SK-N-SH (cell line): ENCODE measurements around the gene TYK2. TPM values are rescaled to one million over a fixed set of nuclear protein-coding genes. Genes with fewer than 3 reads are reported as not detected.

Source experiments
- CTCF ChIA-PET: fragments of 300-600, 350-600 bp; formaldehyde crosslinking; extraction: SDS; loops from one replicate; lab custom pipeline; 2021; lab: Yijun Ruan, JAX
- POLR2A ChIA-PET: fragments of 350-600 bp; sonication (Branson Sonifier 250); formaldehyde crosslinking; extraction: SDS; loops from one replicate; lab custom pipeline; 2020; ENCODE audit warnings: antibody characterized with exemption, inconsistent platforms; lab: Yijun Ruan, JAX
- DNase-seq: peaks from one replicate; pipeline ENCODE4 v3.0.0; 2012
- H2AFZ ChIP-seq: fragments of 200-600 bp; sonication (generic); 2 replicates; pipeline ENCODE4 v1.8.1; 2016; ENCODE audit warnings: antibody characterized with exemption, mild to moderate bottlenecking, low read depth
- H3F3A ChIP-seq: fragments of 200-600 bp; sonication (generic); replicated peaks from 2 replicates; pipeline ENCODE3; 2016; ENCODE audit warnings: antibody characterized with exemption, mild to moderate bottlenecking; ENCODE audit not compliant: insufficient read depth
- H3K27ac ChIP-seq, 2 experiments: fragments of 200-500 bp in 1 of 2; fragments of 200-600 bp in 1 of 2; sonication (Bioruptor generic) in 1 of 2; sonication (generic), shearing (Covaris generic) in 1 of 2; 2 replicates each; pipeline versions ENCODE4 v1.5.1 to v1.6.1; 2014 to 2016; ENCODE audit warnings: low read depth in 2 of 2, inconsistent platforms in 1 of 2, low read length in 1 of 2, mild to moderate bottlenecking in 1 of 2, mixed read lengths in 1 of 2
- H3K27me3 ChIP-seq: fragments of 200-600 bp; sonication (generic), shearing (Covaris generic); 2 replicates; pipeline ENCODE4 v1.6.1; 2016; ENCODE audit warnings: mixed run types; ENCODE audit not compliant: insufficient read depth
- H3K36me3 ChIP-seq, 2 experiments: fragments of 200-500 bp in 1 of 2; fragments of 200-600 bp in 1 of 2; sonication (Bioruptor generic) in 1 of 2; sonication (generic) in 1 of 2; replicated peaks in 1 of 2; 2 replicates each; pipeline versions ENCODE3 to v1.5.1; 2014 to 2016; ENCODE audit warnings: low read length in 1 of 2, mild to moderate bottlenecking in 1 of 2; ENCODE audit not compliant: insufficient read depth in 2 of 2, control insufficient read depth in 1 of 2
- H3K4me1 ChIP-seq, 2 experiments: fragments of 200-500 bp in 1 of 2; fragments of 200-600 bp in 1 of 2; sonication (Bioruptor generic) in 1 of 2; sonication (generic), shearing (Covaris generic) in 1 of 2; 2 replicates each; pipeline versions ENCODE4 v1.5.1 to v1.6.1; 2014 to 2016; ENCODE audit warnings: low read depth in 1 of 2, low read length in 1 of 2, mixed run types in 1 of 2; ENCODE audit not compliant: insufficient read depth in 2 of 2, control insufficient read depth in 1 of 2
- H3K4me2 ChIP-seq: fragments of 200-600 bp; sonication (generic), shearing (Covaris generic); 2 replicates; pipeline ENCODE4 v1.6.1; 2017; ENCODE audit warnings: mixed run types
- H3K4me3 ChIP-seq, 2 experiments: fragments of 200-500 bp in 1 of 2; fragments of 200-600 bp in 1 of 2; sonication (Bioruptor generic) in 1 of 2; sonication (generic), shearing (Covaris generic) in 1 of 2; 2 replicates each; pipeline versions ENCODE4 v1.5.1 to v1.8.1; 2014 to 2016; ENCODE audit warnings: low read depth in 2 of 2, inconsistent platforms in 1 of 2, low read length in 1 of 2, mild to moderate bottlenecking in 1 of 2, mixed read lengths in 1 of 2, moderate library complexity in 1 of 2
- H3K79me2 ChIP-seq: fragments of 200-600 bp; sonication (generic); 2 replicates; pipeline ENCODE4 v1.8.1; 2017; ENCODE audit warnings: mild to moderate bottlenecking; ENCODE audit not compliant: insufficient read depth
- H3K9ac ChIP-seq: fragments of 200-600 bp; sonication (generic); 2 replicates; pipeline ENCODE4 v1.6.1; 2017; ENCODE audit warnings: mixed run types
- H3K9me2 ChIP-seq: fragments of 200-600 bp; sonication (generic); 2 replicates; pipeline ENCODE4 v1.6.1; 2017; ENCODE audit warnings: mixed run types
- H3K9me3 ChIP-seq: fragments of 200-600 bp; sonication (generic); 2 replicates; pipeline ENCODE4 v1.6.1; 2017; ENCODE audit warnings: mixed run types, mild to moderate bottlenecking, moderate library complexity
- H4K20me1 ChIP-seq: fragments of 200-600 bp; sonication (generic); 2 replicates; pipeline ENCODE4 v1.6.1; 2017; ENCODE audit warnings: mild to moderate bottlenecking, mixed run types; ENCODE audit not compliant: insufficient read depth
- CHD2 ChIP-seq: fragments of 150-350 bp; IDR thresholded peaks from 2 replicates; pipeline ENCODE4 v1.6.1; 2018; ENCODE audit warnings: low read length; ENCODE audit not compliant: partially characterized antibody
- EP300 ChIP-seq, 2 experiments: IDR thresholded peaks; 2 replicates each; pipeline versions ENCODE4 v1.4.0 to v1.6.1; 2012; ENCODE audit warnings: borderline replicate concordance in 1 of 2, low read depth in 1 of 2, low read length in 1 of 2
- EZH2phosphoT487 ChIP-seq: fragments of 200-600 bp; sonication (generic); IDR thresholded peaks from 2 replicates; pipeline ENCODE4 v1.6.1; 2017; ENCODE audit warnings: low read depth, mixed run types, mild to moderate bottlenecking, antibody characterized with exemption, moderate library complexity, borderline replicate concordance
- FOXM1 ChIP-seq: IDR thresholded peaks from 2 replicates; pipeline ENCODE4 v1.4.0; 2012; ENCODE audit warnings: low read depth, mild to moderate bottlenecking
- GABPA ChIP-seq: IDR thresholded peaks from 2 replicates; pipeline ENCODE4 v1.4.0; 2012; ENCODE audit warnings: low read depth, mild to moderate bottlenecking
- GATA2 ChIP-seq: sonication (generic); formaldehyde crosslinking; IDR thresholded peaks from 2 replicates; pipeline ENCODE4 v1.5.0; 2020; ENCODE audit warnings: mild to moderate bottlenecking, missing genetic modification reagents
- MXI1 ChIP-seq: IDR thresholded peaks from 2 replicates; pipeline ENCODE4 v1.6.1; 2012; ENCODE audit warnings: mild to moderate bottlenecking, low read depth, low read length, improper control_type of control experiment
- NFIC ChIP-seq: IDR thresholded peaks from 2 replicates; pipeline ENCODE4 v1.4.0; 2012; ENCODE audit warnings: borderline replicate concordance
- NRF1 ChIP-seq: IDR thresholded peaks from 2 replicates; pipeline ENCODE4 v1.6.1; 2012; ENCODE audit warnings: low read depth, mild to moderate bottlenecking, low read length
- RAD21 ChIP-seq: IDR thresholded peaks from 2 replicates; pipeline ENCODE4 v1.6.1; 2012; ENCODE audit warnings: mild to moderate bottlenecking, low read length
- RCOR1 ChIP-seq: fragments of 150-350 bp; IDR thresholded peaks from 2 replicates; pipeline ENCODE4 v1.6.1; 2017; ENCODE audit warnings: antibody characterized with exemption, low read length
- RFX5 ChIP-seq: IDR thresholded peaks from 2 replicates; pipeline ENCODE4 v1.6.1; 2012; ENCODE audit warnings: mild to moderate bottlenecking, improper control_type of control experiment, low read length
- RXRA ChIP-seq: IDR thresholded peaks from 2 replicates; pipeline ENCODE4 v1.4.0; 2012; ENCODE audit warnings: low read depth, mild to moderate bottlenecking, borderline replicate concordance
- SIN3A ChIP-seq: IDR thresholded peaks from 2 replicates; pipeline ENCODE4 v1.6.1; 2012; ENCODE audit warnings: low read depth, mild to moderate bottlenecking, low read length, moderate library complexity, borderline replicate concordance
- SMC3 ChIP-seq: IDR thresholded peaks from 2 replicates; pipeline ENCODE4 v1.6.1; 2012; ENCODE audit warnings: low read depth, low read length, improper control_type of control experiment
- TAF1 ChIP-seq: IDR thresholded peaks from 2 replicates; pipeline ENCODE4 v1.6.1; 2012; ENCODE audit warnings: low read depth, mild to moderate bottlenecking, low read length, moderate library complexity, borderline replicate concordance
- TCF12 ChIP-seq: IDR thresholded peaks from 2 replicates; pipeline ENCODE4 v1.4.0; 2012
- TEAD4 ChIP-seq: IDR thresholded peaks from 2 replicates; pipeline ENCODE4 v1.4.0; 2012; ENCODE audit warnings: mild to moderate bottlenecking, borderline replicate concordance; ENCODE audit not compliant: insufficient read depth
- YY1 ChIP-seq: IDR thresholded peaks from 2 replicates; pipeline ENCODE4 v1.4.0; 2012; ENCODE audit warnings: low read depth, mild to moderate bottlenecking
- WGBS: methylation state at CpG from one replicate; pipeline ENCODE4 v1.1.6; 2017; ENCODE audit warnings: low lambda C conversion rate; 5-methylcytosine and 5-hydroxymethylcytosine counted together
- polyA plus RNA-seq, 3 experiments: library from polyadenylated mRNA; depleted of rRNA; stranded (reverse); fragments of >200 nt; gene quantifications; 2 replicates each; pipeline ENCODE4 v1.2.3, GENCODE V29; 2012
- TF ChIP-seq, protein P1 (sequence below): IDR thresholded peaks from 2 replicates; pipeline ENCODE4; 2012
- TF ChIP-seq, protein P2 (sequence below): IDR thresholded peaks from 2 replicates; pipeline ENCODE4 v1.4.0; 2012; ENCODE audit warnings: low read depth
- TF ChIP-seq, protein P3 (sequence below): IDR thresholded peaks from 2 replicates; pipeline ENCODE4 v1.4.0; 2012; ENCODE audit warnings: low read depth, borderline replicate concordance
- TF ChIP-seq, protein P4 (sequence below): IDR thresholded peaks from 2 replicates; pipeline ENCODE4 v1.4.0; 2012; ENCODE audit warnings: low read depth, borderline replicate concordance
- TF ChIP-seq, protein P5 (sequence below): fragments of 150-350 bp; IDR thresholded peaks from 2 replicates; pipeline ENCODE4 v1.6.1; 2017; ENCODE audit warnings: antibody characterized with exemption, low read length, low read depth, borderline replicate concordance
- TF ChIP-seq, protein P6 (sequence below): fragments of 200-600 bp; sonication (generic); IDR thresholded peaks from 2 replicates; pipeline ENCODE4 v1.6.1; 2017; ENCODE audit warnings: antibody characterized with exemption, mild to moderate bottlenecking, moderate library complexity

TYK2 gene
- polyA plus RNA-seq, 1 of the 3 experiments (the other 2 are of a cell fraction) = 44.6 TPM

DNA sequence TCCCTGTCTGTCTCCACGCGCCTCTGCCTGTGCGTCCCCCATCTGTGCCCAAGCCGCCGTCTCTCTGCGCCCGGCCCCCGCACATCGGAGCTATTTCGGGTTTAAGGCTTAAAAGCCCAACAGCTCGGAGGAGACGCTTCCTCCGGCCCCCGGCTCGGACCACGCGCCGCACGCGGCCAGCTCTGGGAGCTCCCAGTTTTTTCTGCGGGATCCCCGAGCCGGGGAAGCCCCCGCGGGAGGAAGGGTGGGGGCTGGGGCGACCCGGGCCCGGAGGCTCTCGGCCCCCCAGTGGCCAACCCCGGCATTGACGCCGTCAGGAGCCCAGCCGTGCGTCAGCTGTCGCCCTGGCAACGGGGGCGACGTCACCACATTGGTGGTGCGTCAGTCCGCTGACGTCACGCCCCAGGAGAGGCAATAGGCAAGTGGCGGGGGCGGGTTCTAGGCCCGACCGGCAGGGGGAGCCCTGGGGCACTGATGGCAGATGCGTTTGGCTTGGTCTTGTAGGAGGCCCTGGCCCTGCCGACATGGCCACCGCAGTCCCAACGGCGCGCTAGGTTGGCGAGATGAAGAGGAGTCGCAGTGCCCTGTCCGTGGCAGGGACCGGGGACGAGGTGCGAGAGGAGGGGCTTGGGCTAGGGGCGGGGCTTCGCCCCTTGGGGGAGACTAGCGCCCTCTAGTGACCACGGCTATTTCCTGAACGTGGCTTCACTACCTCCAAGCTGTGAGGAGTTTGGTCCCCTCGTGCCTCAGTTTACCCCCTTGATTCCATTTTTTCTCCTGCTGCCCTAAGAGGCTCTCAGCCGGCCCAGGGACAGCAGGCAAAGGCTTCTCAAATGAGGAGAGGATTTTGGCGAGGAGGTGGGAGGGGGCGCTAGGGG is 36.2 kb upstream of the TYK2 start:
- ChIA-PET POLR2A (interaction anchor here (1.8 kb wide), 1 partner anchor 11 kb away, joined by 9 read pairs; no protein-coding TSS in a partner anchor), CTCF (interaction anchor here (0.6 to 11.8 kb wide), 49 partner anchors 12 to 1024 kb away, joined by 3 to 313 read pairs (median 4); partner anchors contain the start of genes CDC37, ICAM1, ICAM4 and ICAM5)
- Histone ChIP-seq H3K4me1 (peaks cover 5 to 10% of the 10 kb centered on the region in 2 experiments; a peak in 1 of 4 replicates), H3K27me3 (peaks cover 37% of the 10 kb centered on the region), H3K9ac (peak overlapping the region; percentile 56; the same call in 1 of the 2 replicates), H3K79me2 (no peaks in the 10 kb centered on the region), H3F3A (peaks cover 21% of the 10 kb centered on the region), H3K36me3 (no peaks in the 10 kb centered on the region), H3K9me2 (no peaks in the 10 kb centered on the region), H3K27ac (no peak overlapping the region), H3K9me3 (no peaks in the 10 kb centered on the region), H3K4me2 (peak overlapping the region; percentile 84), H2AFZ (peak overlapping the region; percentile 90; the same call in 1 of the 2 replicates), H4K20me1 (no peaks in the 10 kb centered on the region), H3K4me3 (peak overlapping the region; percentile 56 to 64)
- WGBS = 9% methylated on average over 29 of the region's 67 CpGs
- peak; percentile 99 for DNase-seq
- TF ChIP-seq, protein P1, sequence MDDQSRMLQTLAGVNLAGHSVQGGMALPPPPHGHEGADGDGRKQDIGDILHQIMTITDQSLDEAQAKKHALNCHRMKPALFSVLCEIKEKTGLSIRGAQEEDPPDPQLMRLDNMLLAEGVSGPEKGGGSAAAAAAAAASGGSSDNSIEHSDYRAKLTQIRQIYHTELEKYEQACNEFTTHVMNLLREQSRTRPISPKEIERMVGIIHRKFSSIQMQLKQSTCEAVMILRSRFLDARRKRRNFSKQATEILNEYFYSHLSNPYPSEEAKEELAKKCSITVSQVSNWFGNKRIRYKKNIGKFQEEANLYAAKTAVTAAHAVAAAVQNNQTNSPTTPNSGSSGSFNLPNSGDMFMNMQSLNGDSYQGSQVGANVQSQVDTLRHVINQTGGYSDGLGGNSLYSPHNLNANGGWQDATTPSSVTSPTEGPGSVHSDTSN = no peak
- no peak for TF ChIP-seq EZH2phosphoT487
- TF ChIP-seq, protein P2, sequence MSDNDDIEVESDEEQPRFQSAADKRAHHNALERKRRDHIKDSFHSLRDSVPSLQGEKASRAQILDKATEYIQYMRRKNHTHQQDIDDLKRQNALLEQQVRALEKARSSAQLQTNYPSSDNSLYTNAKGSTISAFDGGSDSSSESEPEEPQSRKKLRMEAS = no peak
- no peak for TF ChIP-seq RXRA
- TF ChIP-seq NRF1 = no peak
- TF ChIP-seq, protein P3, sequence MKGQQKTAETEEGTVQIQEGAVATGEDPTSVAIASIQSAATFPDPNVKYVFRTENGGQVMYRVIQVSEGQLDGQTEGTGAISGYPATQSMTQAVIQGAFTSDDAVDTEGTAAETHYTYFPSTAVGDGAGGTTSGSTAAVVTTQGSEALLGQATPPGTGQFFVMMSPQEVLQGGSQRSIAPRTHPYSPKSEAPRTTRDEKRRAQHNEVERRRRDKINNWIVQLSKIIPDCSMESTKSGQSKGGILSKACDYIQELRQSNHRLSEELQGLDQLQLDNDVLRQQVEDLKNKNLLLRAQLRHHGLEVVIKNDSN = peak; percentile 38; the same call in 1 of the 2 replicates
- peak; percentile 71; the same call in 1 of the 2 replicates for TF ChIP-seq SIN3A
- peak; percentile 83 for TF ChIP-seq RFX5
- TF ChIP-seq RCOR1 = peak; percentile 91
- no peak for TF ChIP-seq FOXM1
- peak; percentile 21; the same call in 1 of the 2 replicates for TF ChIP-seq RAD21
- TF ChIP-seq MXI1 = 0 out of 2 replicates have a peak, but pooled peaks have one; percentile 59
- 0 out of 2 replicates have a peak, but pooled peaks have one; percentile 29 for TF ChIP-seq YY1
- TF ChIP-seq SMC3 = peak; percentile 22; the same call in 1 of the 2 replicates
- TF ChIP-seq, protein P4, sequence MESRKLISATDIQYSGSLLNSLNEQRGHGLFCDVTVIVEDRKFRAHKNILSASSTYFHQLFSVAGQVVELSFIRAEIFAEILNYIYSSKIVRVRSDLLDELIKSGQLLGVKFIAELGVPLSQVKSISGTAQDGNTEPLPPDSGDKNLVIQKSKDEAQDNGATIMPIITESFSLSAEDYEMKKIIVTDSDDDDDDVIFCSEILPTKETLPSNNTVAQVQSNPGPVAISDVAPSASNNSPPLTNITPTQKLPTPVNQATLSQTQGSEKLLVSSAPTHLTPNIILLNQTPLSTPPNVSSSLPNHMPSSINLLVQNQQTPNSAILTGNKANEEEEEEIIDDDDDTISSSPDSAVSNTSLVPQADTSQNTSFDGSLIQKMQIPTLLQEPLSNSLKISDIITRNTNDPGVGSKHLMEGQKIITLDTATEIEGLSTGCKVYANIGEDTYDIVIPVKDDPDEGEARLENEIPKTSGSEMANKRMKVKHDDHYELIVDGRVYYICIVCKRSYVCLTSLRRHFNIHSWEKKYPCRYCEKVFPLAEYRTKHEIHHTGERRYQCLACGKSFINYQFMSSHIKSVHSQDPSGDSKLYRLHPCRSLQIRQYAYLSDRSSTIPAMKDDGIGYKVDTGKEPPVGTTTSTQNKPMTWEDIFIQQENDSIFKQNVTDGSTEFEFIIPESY = no peak
- TF ChIP-seq TAF1 = no peak; the same call in 1 of the 2 replicates
- TF ChIP-seq, protein P5, sequence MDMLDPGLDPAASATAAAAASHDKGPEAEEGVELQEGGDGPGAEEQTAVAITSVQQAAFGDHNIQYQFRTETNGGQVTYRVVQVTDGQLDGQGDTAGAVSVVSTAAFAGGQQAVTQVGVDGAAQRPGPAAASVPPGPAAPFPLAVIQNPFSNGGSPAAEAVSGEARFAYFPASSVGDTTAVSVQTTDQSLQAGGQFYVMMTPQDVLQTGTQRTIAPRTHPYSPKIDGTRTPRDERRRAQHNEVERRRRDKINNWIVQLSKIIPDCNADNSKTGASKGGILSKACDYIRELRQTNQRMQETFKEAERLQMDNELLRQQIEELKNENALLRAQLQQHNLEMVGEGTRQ = no peak
- no peak for TF ChIP-seq NFIC
- TF ChIP-seq EP300 (IDR thresholded peaks at IDR 0.05; ENCODE audit: borderline replicate concordance in 1 of 2, low read depth in 1 of 2, low read length in 1 of 2) = no peak
- TF ChIP-seq TEAD4 = no peak
- TF ChIP-seq CHD2 = peak; percentile 68
- no peak for TF ChIP-seq GATA2 (CRISPR knock-in tag)
- TF ChIP-seq, protein P6, sequence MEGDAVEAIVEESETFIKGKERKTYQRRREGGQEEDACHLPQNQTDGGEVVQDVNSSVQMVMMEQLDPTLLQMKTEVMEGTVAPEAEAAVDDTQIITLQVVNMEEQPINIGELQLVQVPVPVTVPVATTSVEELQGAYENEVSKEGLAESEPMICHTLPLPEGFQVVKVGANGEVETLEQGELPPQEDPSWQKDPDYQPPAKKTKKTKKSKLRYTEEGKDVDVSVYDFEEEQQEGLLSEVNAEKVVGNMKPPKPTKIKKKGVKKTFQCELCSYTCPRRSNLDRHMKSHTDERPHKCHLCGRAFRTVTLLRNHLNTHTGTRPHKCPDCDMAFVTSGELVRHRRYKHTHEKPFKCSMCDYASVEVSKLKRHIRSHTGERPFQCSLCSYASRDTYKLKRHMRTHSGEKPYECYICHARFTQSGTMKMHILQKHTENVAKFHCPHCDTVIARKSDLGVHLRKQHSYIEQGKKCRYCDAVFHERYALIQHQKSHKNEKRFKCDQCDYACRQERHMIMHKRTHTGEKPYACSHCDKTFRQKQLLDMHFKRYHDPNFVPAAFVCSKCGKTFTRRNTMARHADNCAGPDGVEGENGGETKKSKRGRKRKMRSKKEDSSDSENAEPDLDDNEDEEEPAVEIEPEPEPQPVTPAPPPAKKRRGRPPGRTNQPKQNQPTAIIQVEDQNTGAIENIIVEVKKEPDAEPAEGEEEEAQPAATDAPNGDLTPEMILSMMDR = peak; percentile 84
- no peak for TF ChIP-seq TCF12
- TF ChIP-seq GABPA = no peak
